ENCODE data around the gene CLCA4.

CLCA4 gene

GRCh38 chr1:86616871-86617270, 70.0 kb downstream of the CLCA4 start:
- no peak for DNase-seq (ENCODE audit: low spot score)

- no peak for DNase-seq (ENCODE audit: low spot score)
Observed at GRCh38 chr1:86618358-86618757, 71.5 kb downstream of the CLCA4 start.

- no peak for DNase-seq (ENCODE audit: low spot score)
Observed at GRCh38 chr1:86619313-86619712, 72.4 kb downstream of the CLCA4 start.

GRCh38 chr1:86621286-86621685, 74.4 kb downstream of the CLCA4 start:
- DNase-seq (ENCODE audit: low spot score): no peak

All from RKO (cell line).